Midbrain (tissue), 1 donor: Measurements from ENCODE around the gene CPSF7.
"Not testable (repeated sequence)": the region's sequence is repeated elsewhere in the genome, so short reads cannot be mapped to it uniquely, and the experiment has no call there.

Experiments
- DNase-seq: peaks from one replicate; lab custom pipeline; 2025; lab: John Stamatoyannopoulos, UW

The CPSF7 gene, protein sequence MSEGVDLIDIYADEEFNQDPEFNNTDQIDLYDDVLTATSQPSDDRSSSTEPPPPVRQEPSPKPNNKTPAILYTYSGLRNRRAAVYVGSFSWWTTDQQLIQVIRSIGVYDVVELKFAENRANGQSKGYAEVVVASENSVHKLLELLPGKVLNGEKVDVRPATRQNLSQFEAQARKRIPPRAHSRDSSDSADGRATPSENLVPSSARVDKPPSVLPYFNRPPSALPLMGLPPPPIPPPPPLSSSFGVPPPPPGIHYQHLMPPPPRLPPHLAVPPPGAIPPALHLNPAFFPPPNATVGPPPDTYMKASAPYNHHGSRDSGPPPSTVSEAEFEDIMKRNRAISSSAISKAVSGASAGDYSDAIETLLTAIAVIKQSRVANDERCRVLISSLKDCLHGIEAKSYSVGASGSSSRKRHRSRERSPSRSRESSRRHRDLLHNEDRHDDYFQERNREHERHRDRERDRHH

DNA sequence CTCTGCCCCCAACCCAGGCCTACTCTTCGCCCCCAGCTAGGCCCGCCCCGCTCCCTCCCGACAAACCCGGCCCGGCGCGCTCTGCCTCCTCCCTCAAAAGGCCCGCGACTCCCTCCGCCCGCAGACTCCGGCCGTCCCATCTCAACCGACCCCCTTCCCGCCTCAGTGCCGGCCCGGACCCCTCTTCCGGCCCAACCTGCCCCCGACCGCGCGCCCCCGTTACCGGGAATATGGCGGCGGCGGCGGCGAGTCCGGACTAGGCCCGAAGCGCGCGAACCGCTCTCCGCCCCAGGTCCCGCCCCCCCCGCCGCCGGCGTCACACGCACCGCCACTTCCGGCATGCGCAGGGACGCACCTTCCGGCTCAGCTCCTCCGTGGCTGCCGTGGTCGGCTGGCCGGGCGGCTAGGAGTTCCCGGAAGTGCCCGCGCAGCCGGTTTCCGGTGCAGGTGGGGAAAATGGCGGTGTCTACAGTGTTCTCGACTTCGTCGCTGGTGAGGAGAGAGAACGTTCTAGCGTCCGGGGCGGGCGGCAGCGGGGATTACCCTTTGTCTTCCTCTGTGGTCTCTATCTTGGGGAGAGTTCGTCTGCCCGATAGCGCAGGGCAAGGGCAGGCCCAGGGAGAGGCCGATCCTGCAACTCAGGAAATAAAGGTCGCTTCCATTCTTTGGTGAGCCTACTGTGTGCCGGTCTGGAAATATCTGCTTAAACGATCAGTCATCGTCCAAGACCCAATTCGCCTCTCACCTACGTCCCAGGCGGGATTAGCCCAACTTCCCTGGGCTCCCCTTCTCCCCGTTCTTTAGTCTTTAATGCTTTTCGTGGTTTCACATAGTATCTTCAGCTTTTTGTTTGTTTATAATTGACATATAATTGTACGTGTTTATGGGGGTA, at the start of gene CPSF7, which contains the start of gene SDHAF2:
CPSF7 (minus strand) TSS at position 285 of the 892 bp plus-strand sequence. CDS start 740 bp downstream, outside the sequence.
SDHAF2 (plus strand) TSS at position 434 of the 892 bp plus-strand sequence; CDS start at position 457, 23 bp downstream.
- peak; percentile 97 for DNase-seq

DNA sequence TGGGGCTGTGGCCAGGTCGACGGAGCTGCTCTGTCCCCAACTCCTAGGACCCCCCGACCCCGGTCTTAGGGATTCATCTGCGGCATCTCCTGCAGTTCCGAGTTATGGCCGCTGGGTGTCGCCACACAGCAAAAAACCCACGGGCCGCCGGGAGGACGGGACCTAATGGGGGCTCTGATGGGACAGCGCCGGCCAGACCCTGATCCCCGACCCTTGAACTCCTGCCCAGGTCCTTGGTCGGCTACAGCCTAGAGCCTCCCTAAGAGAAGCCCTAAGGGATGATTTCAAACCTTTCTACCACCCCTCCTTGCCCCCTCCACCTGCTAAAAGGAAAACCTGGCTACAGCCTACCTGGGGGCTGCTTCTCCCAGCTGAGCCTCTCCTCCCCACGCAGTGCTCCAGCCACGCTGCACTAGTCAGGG, 48.0 kb upstream of the CPSF7 start:
- peak; percentile 11 for DNase-seq

DNA sequence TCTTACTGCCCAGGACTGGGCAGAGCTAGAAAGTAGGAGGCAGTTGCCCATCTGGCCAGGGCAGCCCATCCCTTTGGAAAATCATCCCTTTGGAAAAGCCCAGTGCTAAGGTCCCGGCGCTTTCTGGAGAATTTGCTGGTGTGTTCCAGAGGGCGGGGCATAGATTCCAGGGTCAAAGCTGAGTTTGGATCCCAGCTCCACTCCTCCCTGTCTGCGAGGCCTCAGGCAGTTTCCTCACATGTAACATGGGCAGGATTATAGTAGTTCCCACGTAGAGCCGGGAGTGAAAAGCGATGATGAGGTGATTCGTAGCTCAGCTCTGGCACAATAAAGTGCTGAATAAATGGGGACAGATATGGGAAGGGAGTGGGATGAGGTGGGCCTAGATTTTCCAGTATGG, 47.4 kb upstream of the CPSF7 start:
- DNase-seq = no peak

- no peak for DNase-seq
Observed at GRCh38 chr11:61476371-61476770, 46.6 kb upstream of the CPSF7 start.

- no peak for DNase-seq
Observed at GRCh38 chr11:61475433-61475832, 45.7 kb upstream of the CPSF7 start.

- no peak for DNase-seq
Observed at GRCh38 chr11:61474013-61474643, 44.4 kb upstream of the CPSF7 start.

- no peak for DNase-seq
Observed at GRCh38 chr11:61473370-61474012, 43.7 kb upstream of the CPSF7 start.

- peak; percentile 38 for DNase-seq
Observed at GRCh38 chr11:61472868-61473267, 43.1 kb upstream of the CPSF7 start.

GRCh38 chr11:61472282-61472681, 42.5 kb upstream of the CPSF7 start:
- no peak for DNase-seq

DNA sequence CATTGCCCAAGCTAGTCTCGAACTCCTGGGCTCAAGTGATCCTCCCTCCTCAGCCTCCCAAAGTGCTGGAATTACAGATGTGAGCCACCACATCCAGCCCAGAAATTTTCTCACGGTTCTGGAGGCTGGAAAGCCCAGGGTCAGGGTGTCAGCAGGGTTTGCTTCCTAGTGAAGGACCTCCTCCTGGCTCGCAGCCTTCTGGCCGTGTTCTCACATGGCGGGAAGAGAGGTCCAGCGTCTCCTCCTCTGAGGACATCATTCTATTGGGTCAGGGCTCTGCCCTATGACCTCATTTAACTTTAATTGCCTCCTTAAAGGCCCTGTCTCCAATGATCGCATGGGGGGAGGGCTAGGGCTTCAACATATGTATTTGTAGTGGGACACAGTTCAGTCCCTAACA, 38.2 kb upstream of the CPSF7 start:
- no peak for DNase-seq

DNA sequence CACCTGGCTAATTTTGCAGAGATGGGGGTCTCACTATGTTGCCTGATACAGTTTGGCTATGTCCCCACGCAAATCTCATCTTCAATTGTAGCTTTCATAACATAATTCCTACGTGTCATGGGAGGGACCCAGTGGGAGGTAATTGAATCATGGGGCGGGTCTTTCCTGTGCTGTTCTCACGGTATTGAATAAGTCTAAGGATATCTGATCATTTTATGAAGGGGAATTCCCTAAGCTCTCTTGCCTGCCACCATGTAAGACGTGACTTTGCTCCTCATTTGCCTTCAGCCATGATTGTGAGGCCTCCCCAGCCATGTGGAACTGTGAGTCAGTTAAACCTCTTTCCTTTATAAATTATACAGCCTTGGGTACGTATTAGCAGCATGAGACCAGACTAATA, 37.8 kb upstream of the CPSF7 start:
- not testable (repeated sequence) for DNase-seq

DNA sequence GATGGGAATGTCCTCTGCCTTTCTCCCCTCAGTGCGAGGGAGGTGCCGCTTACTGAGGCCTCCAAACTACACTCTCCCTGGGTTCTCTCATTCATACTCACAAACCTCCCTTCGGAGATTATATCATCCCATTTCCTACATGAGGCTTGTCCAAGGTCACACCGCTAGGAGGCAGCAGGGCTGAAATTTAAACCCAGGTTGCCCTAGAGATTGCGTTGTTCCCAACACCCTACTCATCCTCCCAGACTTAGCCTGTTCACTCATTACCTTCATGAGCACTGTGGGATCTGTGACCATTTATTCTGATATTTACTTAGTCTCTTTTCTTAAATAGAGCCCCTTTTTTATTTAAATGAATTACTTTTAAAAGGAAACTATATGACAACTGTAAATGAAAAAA, 31.2 kb upstream of the CPSF7 start:
- no peak for DNase-seq

GRCh38 chr11:61460474-61460881, 30.7 kb upstream of the CPSF7 start:
- DNase-seq = peak; percentile 35

DNA sequence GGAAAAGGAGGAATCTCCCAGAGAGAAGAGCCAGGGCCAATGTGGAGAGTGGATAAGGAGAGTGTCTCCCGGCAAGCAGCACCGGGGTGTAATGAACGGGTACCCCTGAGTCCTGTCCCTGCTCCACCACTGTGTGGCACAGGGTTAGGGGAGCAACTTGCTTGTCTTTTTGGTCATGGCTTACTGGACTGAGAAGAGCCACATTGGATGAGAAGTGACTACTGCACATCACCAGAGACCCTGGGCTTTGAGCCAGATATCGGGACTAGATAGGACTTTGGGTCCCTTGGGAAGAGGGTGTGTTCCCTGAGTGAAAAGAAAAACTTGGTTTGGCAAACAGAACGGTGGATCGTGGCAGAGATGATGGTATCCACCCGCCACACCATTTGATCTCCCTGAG, 24.7 kb upstream of the CPSF7 start:
- no peak for DNase-seq

GRCh38 chr11:61453695-61454094, 23.9 kb upstream of the CPSF7 start:
- no peak for DNase-seq

- no peak for DNase-seq
Observed at GRCh38 chr11:61452825-61453224, 23.1 kb upstream of the CPSF7 start.

- DNase-seq = no peak
Observed at GRCh38 chr11:61448552-61448927, 18.8 kb upstream of the CPSF7 start.

GRCh38 chr11:61447601-61448551, 18.1 kb upstream of the CPSF7 start:
- DNase-seq = no peak

DNA sequence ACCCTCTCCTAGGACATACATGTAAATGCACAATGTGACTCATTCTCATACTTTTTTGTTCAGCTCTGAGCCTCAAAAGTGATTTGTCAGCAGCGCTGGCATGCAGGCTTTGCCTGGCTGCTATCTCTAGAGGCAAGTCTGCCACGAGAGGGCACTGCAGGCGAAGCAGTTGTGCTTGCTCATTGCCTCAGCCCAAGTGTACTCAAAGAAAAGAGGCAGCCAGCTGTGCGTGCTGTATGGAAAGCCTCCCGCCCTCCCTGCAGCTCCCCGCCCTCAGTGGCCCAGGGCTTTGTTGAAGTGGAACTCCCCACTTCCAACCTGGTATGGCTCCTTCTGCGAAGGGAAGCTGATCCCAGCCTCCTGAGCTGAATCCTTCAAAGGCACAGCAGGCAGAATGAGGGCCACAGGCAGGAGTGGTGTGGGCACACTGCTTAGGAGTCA, 16.5 kb upstream of the CPSF7 start:
- DNase-seq = peak; percentile 91

DNA sequence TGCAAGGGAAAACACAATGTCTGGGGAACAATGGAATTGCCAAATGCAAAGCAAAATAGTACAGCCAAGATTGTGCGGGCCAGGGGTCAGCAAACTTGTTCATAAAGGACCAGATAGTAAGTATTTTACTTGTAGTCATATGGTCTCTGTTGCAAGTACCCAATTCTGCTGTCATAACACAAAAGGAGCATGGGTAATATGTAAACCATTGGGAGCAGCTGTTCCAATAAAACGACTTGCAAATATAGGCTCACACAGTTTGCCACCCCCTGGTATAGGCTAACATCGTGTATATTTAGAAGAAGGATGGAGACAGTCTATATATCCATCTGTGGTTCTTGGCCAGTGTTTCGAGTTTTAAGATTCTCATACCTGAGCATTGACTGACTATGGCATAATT, 15.7 kb upstream of the CPSF7 start:
- DNase-seq = no peak
